Left hindlimb (tissue), 1 donor: ENCODE measurements around the gene PABPN1L.
"Not testable (repeated sequence)": the region's sequence is repeated elsewhere in the genome, so short reads cannot be mapped to it uniquely, and the experiment has no call there.

ENCODE experiments used
- DNase-seq: peaks from one replicate; pipeline ENCODE4 v3.0.0-alpha.2; 2018

PABPN1L gene

DNA sequence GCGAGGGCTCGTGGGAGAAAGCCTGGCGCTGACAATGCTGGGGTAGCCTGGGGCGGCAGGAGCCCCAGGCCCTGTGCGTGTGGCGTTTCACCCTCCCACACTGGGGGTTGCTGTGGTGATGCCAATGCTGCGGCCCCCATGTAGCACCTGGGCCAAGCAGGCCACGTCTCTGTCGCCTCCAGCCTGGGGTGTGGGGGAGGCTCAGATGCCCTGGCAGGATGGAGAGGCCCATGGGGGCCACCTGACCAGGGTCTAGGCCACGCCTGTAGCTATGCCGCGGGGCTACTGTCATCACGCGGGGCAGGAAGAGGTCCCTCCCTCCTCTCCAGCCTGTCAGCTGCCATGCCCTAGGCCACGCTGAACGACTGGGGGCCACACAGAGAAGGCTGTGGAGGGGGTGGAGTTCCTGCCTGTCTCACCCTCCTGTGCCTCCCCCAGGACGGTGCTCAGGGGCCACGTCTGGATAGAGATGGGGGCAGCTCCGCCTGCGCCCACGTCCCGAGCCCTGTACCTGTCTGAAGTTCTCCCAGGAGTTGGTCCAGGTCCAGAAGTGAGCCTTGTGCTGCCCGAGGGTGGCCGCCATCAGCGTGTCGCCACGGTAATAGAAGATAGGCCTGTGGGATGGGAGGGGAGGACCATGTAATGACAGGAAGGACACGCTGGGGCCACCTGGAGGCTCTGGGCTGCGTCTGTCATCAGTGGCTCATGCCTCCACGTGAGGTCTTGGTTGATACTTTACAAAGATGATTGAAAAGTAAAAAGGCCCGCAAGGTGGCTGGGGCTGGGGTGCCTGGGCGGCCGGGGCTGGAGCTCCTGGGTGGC is 42.0 kb downstream of the PABPN1L start:
- DNase-seq, result no peak

DNA sequence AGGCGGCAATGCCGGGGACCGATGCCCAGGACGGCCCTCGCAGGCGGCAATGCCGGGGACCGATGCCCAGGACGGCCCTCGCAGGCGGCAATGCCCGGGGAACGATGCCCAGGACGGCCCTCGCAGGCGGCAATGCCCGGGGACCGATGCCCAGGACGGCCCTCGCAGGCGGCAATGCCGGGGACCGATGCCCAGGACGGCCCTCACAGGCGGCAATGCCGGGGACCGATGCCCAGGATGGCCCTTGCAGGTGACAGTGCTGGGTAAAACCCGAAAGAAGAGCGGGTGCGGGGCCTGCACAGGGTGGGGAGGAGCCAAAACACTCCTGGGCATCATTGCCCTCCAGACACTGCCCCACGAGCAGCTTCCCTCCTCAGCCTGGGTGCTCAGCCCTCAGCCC is 42.8 kb downstream of the PABPN1L start:
- not testable (repeated sequence) for DNase-seq

DNA sequence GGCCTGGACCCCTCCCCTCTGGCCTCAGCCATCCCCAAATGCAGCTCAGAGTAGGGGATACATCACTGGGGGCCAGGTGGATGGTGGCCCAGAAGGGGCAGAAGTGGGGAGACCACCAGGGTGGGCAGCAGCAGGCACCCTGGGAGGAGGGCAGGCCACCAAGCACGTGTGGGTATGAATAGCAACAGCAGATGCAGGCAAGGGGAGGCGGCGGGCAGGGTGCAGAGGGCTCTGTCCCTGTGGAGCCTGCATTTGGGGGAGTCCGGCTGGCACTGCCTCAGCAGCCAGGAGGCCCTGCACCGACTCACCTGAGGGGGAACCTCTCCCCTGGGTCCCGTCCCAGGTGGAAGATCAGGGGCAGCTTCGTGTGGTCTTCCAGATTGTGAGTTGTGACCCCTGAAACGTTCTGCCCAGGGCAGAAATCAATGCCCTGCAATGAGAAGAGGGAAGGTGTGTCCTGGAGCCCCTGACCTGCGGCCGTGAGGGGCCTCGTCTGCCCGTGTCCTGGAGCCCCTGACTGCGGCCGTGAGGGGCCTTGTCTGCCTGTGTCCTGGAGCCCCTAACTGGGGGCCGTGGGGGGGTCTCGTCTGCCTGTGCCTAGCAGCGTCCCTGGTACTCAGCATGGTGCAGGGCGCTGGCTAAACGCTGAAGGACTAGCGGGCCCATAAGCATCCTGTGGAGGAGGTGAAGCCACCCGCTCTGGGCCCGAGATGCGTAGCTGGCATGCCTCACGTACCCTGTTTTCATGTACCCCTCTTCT is 44.0 kb downstream of the PABPN1L start:
- no peak for DNase-seq

DNA sequence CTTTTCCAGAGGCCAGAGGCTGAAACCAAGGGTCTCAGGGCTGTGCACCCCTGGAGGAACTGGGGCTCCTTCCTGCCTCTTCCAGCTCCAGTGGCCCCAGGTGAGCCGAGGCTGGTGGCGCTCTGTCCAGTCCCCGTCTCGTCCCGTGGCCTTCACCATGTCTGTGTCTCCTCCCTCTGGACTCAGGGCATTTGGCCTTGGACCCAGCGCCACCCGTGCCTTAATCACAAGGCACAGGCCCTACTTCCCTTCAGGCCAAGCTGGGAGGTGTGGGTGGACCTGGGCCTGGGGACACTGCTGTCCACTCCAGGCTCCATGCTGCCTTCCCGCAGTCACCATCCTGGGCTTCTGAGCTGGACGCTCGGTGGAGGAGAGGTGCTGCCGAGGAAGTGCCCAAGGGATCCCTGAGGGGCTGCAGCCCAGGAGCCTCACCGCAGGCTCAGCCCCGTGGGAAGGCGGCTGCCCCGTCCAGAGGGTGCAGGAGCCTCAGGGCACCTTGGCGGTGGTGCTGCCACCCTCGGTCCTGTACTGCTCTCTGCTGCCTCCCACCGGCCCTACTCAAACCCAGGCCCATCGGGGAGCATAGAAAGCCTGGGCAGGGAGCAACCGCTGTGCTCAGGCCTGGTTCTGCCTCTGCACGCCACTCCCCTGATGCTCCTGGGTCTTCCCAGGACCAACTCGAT is 45.2 kb downstream of the PABPN1L start:
- DNase-seq, result no peak

DNA sequence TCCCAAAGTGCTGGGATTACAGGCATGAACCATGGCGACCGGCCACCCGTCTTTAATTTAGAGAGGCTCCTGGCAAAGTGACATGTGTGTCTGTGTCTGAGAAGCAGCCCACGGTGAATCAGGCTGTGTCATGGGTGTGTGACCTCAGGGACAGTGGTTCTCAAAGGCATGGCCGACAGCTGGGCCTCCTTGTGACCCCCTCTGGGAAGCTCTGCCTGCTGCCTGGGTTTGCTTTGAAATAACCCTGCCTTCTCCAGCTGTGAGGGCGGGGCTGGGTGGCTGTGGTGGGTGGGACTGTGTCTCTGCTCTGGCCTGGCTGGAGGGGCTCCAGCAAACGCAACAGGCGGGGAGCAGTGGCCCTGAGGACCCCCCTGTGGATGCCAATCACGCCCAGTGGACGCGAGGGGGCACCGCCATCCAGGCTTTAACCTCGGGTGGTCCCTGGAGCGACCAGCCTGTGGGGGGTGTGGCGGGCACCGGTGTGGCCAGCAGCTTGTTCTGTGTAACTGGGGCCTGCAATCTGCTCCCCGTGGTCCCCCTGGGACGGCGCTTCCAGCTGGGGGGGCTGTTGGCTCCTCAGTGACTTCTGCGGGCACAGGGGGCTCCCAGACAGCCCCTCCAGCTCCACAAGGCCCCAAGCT is 46.0 kb downstream of the PABPN1L start:
- DNase-seq, result peak; percentile 27

DNA sequence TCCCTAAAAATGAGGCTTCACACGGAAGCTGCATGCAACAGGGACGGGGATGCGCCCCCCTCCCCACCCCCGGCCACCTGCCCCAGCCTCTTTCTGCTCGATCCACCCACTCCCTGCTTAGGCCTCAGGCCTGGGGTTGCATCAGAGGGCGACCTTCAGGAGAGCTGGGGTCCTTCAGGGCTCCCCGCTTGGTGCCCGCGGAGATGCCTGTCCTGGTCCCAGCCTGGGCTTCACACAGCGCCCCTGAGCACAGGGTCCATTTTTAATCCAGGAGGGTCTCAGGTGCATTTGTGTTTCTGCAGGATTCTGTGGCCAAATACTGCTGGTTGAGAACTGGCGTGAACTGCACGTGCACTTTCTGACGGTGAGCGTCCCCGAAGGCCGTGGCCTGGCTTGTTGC is 47.3 kb downstream of the PABPN1L start:
- DNase-seq, result no peak

DNA sequence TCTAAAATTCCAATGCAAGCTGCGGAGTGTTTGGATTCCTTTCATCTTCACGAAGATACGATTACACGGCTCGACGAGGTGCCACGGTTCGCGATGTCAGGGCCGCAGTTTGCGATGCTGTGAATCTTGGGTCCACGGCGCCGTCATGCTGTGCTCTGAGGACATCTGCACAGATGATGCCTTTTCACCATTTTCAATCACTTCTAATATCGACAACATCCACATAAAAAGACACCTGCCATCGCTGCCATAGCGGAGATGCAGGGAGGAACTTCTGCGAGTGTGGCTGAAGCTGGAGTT is 47.9 kb downstream of the PABPN1L start:
- DNase-seq, result peak; percentile 13

DNA sequence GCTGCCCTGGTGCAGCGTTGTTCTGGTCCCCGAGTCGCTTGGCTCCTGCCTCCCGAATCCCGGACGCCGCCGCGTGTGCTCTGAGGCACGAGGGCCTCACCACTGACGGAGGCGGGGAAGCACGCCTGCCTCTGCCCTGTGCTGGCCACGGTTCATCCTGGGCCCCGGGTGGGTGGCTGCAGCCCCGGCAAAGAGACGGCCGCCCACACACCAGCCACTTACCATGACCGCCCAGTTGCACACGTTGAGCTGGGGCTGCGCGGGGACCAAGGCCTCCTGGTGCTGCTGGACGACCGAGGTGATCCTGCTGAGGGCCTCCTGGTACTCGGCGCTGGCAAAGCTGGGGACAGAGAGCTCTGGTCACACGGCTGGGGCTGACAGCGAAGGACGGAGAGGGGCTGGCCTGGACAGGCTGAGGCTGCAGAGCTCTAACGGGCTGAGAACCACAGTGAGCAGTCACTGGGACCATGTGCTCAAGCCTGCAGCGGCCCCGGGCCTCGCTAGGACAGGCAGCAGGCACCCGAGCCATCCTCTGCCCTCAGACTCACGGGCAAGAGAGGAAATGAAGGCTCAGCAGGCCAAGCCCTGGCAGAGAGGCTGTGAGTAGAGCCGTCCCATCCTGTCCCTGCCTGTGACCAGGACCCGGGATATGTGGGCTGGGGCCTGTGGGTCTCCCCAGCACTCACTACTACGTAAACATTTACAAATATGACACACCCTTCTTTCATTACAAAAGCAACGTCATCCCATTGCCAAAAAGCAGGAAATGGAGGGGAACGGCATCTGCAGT is 48.5 kb downstream of the PABPN1L start:
- DNase-seq, result peak; percentile 20

DNA sequence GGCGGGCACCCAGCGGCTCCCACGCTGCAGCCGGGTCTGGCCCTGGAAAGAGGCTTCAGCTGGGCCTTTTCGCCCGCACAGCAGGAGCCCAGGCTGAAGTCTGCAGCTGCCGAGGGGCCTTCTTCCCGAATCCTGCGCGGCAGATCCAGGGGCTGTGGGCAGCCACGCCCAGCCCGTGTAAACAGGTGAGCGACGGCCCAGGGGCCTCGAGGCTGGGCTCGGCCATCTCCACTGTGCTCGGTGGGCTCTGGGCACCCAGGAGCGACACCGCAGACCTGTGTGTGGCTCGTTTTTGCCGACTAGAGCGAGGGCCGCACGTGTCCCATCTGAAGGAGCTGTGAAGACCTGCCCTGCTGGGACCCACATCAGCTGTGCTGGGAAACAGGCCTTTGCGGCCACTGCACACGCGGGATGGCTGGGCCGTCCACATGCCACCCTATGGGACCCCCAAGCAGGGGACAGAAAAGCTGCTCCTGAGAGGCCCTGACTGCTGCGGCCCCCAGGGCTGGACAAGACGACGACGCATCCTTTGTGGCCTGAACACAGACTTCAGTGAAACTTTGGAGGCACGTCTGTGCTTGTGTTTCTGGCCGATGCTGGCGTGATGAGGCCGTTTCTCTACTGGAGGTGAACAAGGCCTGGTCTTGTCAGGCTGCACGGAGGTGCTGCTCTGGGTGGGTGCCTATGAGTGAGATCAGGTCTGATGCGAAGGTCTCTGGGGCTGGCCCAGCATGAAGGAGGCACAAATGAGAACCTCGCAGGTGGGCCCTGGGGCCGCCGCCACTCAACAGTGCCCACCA is 49.5 kb downstream of the PABPN1L start:
- DNase-seq, result peak; percentile 36

DNA sequence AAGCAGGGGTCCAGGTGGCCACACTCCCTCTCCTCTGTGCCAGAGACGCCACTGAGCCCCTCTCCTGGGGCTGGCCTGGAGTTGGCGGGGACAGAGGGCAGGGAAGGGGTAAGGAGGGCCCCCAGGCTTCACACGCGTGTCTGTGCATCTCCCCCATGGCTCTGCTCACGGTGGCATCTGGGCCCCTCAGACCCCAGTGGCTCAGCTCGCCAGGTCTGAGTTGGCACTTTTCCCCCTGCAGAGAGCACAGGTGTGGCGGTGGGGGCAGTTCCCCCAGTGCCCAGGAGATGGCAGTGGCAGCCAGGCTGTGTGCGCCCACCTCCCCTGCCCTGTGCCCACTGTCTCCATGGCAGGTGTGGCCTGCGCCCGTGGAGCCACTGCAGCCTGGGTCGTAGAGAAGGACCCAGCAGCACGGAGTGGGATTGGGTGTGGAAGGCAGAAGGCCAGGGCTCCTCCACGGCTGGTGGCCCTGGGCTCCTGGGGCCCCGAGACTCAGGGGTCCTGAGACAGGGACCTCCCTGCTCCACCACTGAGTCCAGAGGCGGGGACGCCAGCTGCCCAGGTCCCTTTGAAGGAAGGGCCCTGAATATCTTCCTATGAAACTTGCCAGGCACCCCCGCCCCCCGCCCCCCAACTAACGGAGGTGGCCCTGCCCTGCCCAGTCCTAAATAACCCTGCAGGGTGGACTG is 50.4 kb downstream of the PABPN1L start:
- peak; percentile 59 for DNase-seq

DNA sequence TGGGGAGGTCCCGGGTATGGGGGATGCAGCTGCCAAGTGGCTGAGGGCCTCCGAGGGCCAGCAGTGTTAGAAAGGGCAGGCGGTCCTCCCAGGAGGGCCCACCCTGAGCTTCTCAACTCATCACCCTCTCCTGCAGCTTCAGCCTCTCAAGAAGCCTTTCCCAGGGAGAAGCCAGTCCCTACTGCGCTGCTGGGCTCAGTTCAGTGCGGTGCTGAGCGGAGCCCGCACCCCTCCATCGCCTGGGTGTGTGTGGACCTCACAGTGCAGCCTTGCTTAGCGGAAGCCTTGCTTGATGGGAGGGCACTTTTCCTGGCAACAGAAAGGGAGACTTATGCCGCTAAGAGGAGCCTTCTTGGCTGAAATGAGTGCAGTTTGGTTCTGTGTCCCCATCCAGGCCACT is 51.2 kb downstream of the PABPN1L start:
- peak; percentile 30 for DNase-seq

DNA sequence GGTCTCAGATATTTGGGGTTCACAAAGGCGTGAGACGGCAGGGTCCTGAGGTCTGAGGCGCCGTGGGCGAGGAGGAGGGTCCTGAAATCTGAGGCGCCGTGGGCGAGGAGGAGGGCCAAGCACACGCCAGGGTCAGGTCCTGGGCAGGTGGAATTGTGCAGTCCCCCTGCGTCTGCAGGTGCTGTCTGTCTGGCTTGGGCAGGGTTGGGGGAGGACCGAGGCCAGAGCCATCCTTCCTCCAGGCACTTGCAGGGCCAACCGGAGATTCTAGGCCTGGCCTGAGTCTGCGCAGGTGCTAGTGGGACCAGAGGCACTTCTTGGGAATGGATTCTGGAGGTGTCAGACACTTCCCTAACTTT is 52.3 kb downstream of the PABPN1L start:
- DNase-seq, result peak; percentile 20
